NK-92 (cell line): Measurements from ENCODE around the gene RGS16.

Experiments used
- DNase-seq: peaks from one replicate; lab custom pipeline; 2025; ENCODE audit not compliant: unreplicated experiment; lab: John Stamatoyannopoulos, UW

The RGS16 gene

DNA sequence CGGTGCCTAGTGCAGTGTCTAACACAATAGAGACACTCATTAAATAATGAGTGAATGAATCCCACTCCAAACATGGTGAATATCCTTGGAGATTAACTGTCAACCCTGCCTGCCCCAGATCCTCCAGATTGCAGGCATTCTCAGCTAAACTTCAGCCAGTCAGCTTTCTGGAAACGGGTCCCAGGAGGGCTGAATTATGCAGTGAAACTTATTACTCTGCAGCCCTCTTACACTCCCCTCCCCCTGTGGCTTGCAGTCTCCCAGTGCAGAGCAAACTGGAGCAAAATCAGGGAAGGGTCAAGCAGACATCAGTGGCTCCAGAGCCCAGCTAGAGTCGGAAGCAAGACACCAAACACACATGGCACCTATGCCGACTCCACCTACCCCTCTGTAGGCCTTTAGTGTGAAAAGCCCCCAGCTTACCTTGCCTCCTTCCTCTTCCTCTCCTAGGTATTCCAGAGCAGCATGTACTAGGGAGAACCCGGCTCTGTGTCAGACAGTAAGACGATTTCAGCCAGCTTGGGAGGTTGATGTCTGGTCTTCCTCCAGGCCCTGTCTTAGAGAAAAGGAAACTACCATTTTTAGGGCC lies 6.5 kb upstream of the RGS16 start:
- no peak for DNase-seq

DNA sequence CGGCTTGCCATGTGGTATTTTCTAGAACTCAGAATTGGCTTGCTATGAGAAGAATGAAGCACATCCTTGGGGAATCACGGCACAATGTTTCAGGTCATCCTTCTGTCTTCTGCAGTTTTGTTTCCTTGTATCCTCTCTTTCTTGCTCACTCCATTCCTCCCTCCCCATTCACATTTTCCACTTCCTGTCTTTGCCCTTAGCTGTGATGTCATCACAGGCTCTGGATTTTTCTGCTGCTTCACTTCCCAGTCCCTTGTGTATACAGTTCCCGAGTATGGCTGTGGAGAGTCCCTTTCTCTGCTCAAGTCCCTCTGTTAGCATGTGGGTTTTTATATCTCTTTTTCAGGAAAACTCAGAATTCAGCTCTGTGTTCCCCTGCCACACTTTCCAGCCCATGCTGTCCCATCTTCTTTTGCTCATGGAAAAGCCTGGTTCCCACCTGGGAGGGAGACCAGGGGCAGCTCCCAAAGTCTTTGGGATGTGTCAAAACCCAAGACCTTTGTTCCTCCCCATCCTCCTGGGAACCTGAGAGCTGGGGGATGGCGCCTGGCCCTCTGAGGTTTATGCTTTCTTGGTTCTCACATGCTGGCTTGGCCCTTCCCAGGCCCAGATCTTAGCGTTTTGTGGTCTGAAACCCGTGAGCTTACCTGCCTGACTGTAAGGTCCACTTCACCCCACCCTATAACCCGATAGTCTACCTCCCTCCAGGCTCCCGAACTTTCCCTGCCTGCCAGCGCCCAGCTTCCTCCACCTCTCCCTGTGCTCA lies 4.8 kb upstream of the RGS16 start:
- no peak for DNase-seq

DNA sequence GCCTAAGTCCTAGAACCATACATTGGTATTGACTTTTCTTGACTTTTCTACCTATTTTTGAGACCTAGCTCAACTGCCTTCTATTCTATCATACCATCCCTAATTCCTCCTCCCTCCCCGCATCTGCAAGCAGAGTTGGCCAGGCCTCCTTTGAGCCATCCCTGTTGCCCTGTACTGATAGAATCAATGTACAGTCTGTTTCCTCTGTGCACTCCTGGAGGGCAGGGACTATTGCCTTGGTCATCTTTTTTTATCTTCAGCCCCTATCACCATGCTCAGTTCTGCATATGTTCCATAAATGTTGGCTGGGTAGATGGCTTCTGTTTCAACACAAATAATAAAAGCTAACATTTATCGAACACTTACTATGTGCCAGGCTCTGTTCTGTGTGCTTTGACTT lies 4.0 kb upstream of the RGS16 start:
- no peak for DNase-seq

DNA sequence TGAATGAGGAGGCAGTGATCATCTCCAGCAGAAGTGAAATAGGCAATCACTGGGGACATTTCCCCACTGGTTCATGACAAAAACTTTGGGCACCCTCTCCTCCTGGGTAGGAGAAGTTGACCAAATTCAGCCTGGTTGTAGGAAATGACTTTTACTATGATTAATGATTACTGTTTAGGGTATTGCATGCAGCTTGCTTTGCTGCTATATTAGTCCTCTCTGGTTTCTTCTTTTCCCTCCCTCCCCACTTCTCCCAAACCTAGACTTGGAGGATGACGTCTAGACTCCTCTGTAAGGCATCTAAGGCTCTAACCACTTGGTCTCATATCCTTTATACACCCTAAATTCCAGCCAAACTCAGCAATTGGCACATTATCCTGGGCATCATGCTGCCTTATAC lies 3.4 kb upstream of the RGS16 start:
- no peak for DNase-seq

GRCh38 chr1:182603646-182604174 lies 479 bp downstream of the RGS16 start:
- DNase-seq: no peak

GRCh38 chr1:182602935-182603645 lies 1.1 kb downstream of the RGS16 start:
- DNase-seq: no peak

DNA sequence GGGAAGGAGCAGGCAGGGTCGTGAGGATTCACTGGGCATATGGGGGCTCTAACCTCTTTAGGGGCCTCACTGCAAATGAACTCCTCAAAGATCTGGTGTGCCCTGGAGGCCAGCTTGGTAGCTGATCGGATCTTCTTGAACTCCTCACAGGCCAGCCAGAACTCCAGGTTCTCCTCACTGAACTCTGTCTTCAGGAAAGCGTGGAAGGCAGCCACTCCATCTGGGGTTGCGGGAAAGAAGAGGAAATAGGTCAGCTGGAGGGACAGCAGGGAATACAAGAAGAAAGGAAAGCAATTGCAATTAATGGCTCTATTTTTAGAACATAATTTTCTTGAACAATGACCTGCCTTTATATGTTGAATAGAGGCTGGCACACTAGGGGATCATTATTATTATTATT lies 2.3 kb downstream of the RGS16 start:
- DNase-seq: no peak

DNA sequence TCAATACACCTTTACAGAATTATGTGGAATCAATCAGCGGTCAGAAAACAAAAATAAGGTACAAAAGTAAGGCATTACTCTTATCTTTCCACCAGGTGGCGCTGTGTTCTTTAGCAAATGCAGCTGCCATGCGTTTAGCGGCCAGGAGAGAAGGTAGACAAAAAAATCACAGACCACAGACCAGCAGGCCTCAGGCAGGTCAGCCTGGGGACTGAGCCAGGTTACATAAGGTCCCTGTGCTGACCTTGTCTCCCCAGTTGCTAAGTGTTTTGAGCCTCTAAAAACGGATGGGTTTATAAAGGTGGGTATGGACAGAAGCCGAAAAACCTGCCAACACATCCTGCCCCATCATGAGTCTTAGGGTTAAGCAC lies 2.8 kb downstream of the RGS16 start:
- DNase-seq: no peak

DNA sequence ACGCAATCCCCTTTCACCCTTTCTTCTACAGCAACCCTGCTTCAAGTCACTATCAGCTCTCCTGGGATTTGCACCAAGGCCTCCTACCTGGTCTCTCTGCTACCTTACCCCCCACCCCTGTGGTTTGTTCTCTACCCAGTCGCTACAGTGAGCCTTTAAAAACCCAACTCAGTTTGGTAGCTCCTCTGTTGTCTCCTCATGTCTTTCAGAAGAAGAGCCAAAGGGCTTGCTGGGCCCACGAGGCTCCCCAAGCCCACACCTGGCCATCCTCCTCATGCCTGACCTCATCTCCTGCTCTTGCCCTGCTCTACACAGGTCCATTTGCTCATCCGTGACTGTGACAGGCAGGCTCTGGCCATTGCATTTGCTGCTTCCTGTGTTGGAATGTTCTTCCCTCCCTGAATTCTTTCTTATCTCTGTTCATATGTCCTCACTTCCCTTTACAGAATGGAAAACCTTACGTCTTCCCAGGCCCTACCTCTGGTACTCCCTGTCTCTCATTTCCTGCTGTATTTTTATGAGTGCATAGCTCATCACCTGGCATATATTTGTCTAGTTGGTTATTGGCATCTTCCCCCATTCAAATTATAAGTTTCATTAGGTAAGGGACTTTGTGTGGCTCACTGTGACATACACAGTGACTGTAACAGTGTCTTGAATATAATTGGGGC lies 3.3 kb downstream of the RGS16 start:
- DNase-seq: no peak

DNA sequence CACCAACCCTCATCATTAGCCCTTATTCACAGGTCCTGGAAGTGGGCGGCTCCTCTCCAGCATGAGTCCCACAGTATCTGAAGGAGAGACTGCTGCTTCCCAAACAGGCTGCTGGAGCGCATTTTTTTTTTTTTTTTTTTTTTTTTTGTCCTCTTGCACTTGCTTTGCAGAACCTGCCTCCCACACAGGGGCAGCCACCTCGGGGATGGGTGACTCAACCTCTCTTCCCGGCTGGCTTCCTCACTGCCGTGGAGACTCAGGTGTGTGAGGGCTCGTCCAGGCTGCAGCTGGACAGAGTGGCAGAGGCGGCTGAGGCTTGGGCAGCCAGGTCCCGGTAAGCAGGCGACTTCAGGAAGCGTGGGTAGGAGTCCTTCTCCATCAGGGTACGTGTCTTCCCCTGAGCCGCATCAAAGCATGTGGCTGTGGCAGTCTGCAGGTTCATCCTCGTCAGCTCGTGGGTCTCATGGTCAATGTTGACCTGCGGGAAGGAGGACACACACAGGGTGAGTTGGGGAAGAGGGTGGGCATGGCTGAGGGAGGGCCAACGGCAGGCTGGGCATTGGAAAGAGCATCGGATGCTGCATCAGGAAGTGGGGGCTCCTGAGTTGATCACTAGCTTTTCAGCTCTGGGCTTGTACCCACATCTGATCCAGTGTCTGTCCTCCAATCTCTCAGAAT lies 4.0 kb downstream of the RGS16 start:
- no peak for DNase-seq

DNA sequence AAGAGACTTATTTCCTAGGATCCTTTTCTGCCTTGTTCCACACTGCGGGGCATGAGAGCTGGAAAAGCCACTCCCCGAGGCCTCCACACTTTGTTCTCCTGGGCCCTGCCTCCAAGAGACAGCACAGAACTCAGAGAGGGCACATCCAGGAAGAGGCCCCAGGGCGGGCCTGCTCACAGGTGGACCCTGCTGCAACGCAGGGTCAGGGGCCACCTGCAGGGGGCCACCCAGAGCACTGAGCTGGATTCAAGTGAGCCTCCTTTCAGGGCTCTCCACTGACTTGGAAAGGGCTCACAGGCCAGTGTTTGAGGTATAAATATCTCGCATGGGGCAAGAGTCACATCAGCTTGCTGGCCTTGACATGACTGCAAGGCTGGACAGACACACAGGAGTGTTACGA lies 4.8 kb downstream of the RGS16 start:
- no peak for DNase-seq

- DNase-seq: no peak
Measured at GRCh38 chr1:182598296-182598695, 5.9 kb downstream of the RGS16 start.

GRCh38 chr1:182596934-182597333 lies 7.3 kb downstream of the RGS16 start:
- no peak for DNase-seq

GRCh38 chr1:182595641-182596240 lies 8.4 kb downstream of the RGS16 start:
- DNase-seq: no peak

DNA sequence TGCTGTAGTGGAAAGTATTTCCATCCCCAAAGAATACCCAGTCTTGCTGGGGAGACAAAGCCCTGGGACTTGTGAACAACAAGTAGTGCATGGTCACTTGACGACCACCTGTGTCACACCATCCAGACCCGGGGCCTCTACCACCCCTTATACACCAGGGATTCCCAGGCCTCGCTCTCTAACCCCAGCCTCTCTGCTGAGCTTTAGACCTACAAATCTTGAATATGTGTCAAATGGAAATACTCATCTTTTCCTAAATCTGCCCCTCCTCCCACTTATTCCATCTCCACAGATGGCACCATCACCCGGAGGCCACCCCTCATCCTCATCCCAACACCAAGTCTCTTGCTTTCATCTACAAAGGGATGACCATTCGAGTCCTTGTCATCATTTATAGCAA lies 14.3 kb downstream of the RGS16 start:
- no peak for DNase-seq

DNA sequence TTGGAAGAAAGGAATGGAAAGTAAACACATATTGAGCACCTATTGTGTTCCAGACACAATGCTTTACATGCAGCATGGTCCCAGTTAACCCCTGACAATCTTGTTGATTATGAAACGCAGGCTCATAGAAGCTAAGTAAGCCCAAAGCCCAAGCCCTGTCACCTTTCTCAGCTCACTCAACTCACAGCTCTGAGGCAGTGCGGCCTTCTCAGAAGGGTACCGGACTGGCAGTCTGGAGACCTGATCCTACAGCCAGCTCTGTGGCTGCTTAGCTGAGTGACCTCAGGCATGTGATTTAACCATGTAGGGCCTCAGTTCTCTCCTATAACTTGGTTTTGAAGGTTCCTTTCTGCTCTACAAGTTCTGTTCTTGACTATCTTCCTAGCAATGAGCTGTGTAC lies 14.7 kb downstream of the RGS16 start:
- no peak for DNase-seq

- DNase-seq: no peak
Measured at GRCh38 chr1:182588500-182589396, 15.4 kb downstream of the RGS16 start, which contains the start of gene RNASEL. Gene RNASEL (minus strand): TSS chr1:182589256. CDS start chr1:182586806, 2,450 bp downstream.

DNA sequence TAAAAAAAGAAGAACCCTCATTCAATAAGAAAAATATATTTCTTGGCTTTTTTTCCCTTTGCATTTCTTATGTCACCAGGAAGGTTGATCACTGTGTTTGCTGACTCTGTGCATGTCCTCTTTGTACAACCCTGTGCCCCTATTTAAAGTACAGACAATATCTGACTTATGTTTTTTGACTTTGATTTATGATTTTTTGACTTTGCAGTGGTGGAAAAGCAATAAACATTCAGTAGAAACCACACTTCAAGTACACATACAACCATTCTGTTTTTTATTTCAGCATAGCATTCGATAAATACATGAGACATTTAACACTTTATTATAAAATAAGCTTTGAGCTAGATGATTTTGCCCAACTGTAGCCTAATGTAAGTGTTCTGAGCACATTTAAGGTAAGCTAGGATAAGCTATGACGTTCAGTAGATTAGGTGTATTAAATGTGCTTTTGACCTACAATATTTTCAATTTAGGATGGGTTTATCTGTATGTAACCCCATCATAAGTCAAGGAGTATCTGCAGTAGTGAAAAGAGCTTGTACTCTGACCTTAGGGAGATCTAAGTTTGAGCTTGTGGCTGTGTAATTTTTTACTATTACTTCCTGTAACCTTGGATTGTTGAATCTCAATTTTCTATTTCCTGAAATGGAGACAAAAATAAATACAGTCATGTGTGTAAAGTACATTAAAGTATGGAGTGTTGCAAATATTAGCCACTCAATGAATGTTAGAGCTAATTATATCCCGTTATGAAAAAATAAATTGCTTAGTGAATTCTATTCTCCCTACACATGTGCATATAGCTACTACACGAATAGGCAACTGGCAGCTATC lies 16.3 kb downstream of the RGS16 start:
- DNase-seq: no peak

GRCh38 chr1:182587093-182587492 lies 17.1 kb downstream of the RGS16 start:
- DNase-seq: no peak
